ENCODE data around the gene SLC38A3.

GRCh38 chr3:50186096-50186495 lies 19.0 kb upstream of the SLC38A3 start:
- TF ChIP-seq EZH2 (IDR thresholded peaks at IDR 0.05) (no peak), POLR2AphosphoS5 (IDR thresholded peaks at IDR 0.05; ENCODE audit: borderline replicate concordance, low read depth, low read length) (no peak), FOXP2 (optimal IDR thresholded peaks at IDR 0.05; ENCODE audit: control extremely low read depth, extremely low read length, insufficient read depth) (no peak)
